HepG2 (cell line): ENCODE measurements around the gene ZSCAN21. TPM values are rescaled to one million over a fixed set of nuclear protein-coding genes. Genes with fewer than 3 reads are reported as not detected.
"Not testable (repeated sequence)": the region's sequence is repeated elsewhere in the genome, so short reads cannot be mapped to it uniquely, and the experiment has no call there.

Source experiments
- ATAC-seq: fragments of 200-7000 bp; cut with Tn5 transposase; 3 replicates; pipeline ENCODE4 v1.9.1; 2020; ENCODE audit warnings: mild to moderate bottlenecking, moderate library complexity
- BruUV-seq: library from RNA; stranded (reverse); fragments of 400-500 nt; replicated peaks from 2 replicates; lab custom pipeline; 2021; lab: Mats Ljungman, UMichigan
- CTCF ChIA-PET: fragments of 300-600 bp; formaldehyde crosslinking; extraction: SDS; loops from one replicate; lab custom pipeline; 2021; ENCODE audit warnings: low total read pairs, inconsistent platforms, low intra/inter-chr PET ratio; lab: Yijun Ruan, JAX
- POLR2A ChIA-PET: fragments of 350-600 bp; sonication (Branson Sonifier 250); formaldehyde crosslinking; loops from one replicate; lab custom pipeline; 2020; ENCODE audit warnings: antibody characterized with exemption, inconsistent platforms; lab: Yijun Ruan, JAX
- DNase-seq: peaks from one replicate; pipeline ENCODE4 v3.0.0-alpha.2; 2015; ENCODE audit warnings: low spot score
- FAIRE-seq: peaks from 3 replicates; lab custom pipeline; 2011; peaks lifted over from hg19 to GRCh38; lab: Jason Lieb, UNC
- H2AFZ ChIP-seq: one replicate; pipeline ENCODE4 v1.6.1; 2011; ENCODE audit warnings: low read length, inconsistent platforms
- H3K27ac ChIP-seq: fragments of 300-600 bp; 3 replicates; pipeline ENCODE4 v1.8.0; 2011; ENCODE audit warnings: mixed run types, mild to moderate bottlenecking, mixed read lengths, low read length, inconsistent platforms; ENCODE audit not compliant: insufficient read depth; ENCODE audit errors: extremely low read length
- H3K27me3 ChIP-seq, 2 experiments: fragments of 200-600 bp in 1 of 2; 2 replicates in 1 of 2; 3 replicates in 1 of 2; pipeline versions ENCODE4 v1.6.0 to v1.8.0; 2011; ENCODE audit warnings: low read length in 2 of 2, mild to moderate bottlenecking in 2 of 2, moderate library complexity in 2 of 2, inconsistent platforms in 1 of 2; ENCODE audit not compliant: insufficient read depth in 2 of 2, control insufficient read depth in 1 of 2
- H3K36me3 ChIP-seq, 2 experiments: fragments of 200-600 bp in 1 of 2; replicated peaks in 1 of 2; 2 replicates in 1 of 2; 3 replicates in 1 of 2; pipeline versions ENCODE4 v1.5.1 to v1.8.0; 2011; ENCODE audit warnings: low read length in 2 of 2, inconsistent platforms in 1 of 2; ENCODE audit not compliant: insufficient read depth in 2 of 2, control insufficient read depth in 1 of 2
- H3K4me1 ChIP-seq: 2 replicates; pipeline ENCODE4 v1.5.1; 2012; ENCODE audit warnings: low read length, inconsistent platforms; ENCODE audit not compliant: insufficient read depth
- H3K4me2 ChIP-seq: 2 replicates; pipeline ENCODE4 v1.6.0; 2011; ENCODE audit warnings: low read depth, low read length, inconsistent platforms
- H3K4me3 ChIP-seq, 3 experiments: fragments of 200-600 bp in 1 of 3; sonication (generic), shearing (Covaris generic) in 1 of 3; replicated peaks in 1 of 3; 2 replicates each; pipeline ENCODE4 v1.5.1; 2011 to 2016; ENCODE audit warnings: low read length in 3 of 3, inconsistent platforms in 2 of 3, low read depth in 2 of 3, mild to moderate bottlenecking in 2 of 3, control low read depth in 1 of 3, mixed read lengths in 1 of 3; ENCODE audit not compliant: insufficient read depth in 1 of 3
- H3K79me2 ChIP-seq: one replicate; pipeline ENCODE4 v1.6.1; 2011; ENCODE audit warnings: low read length, inconsistent platforms; ENCODE audit not compliant: insufficient read depth
- H3K9ac ChIP-seq: 2 replicates; pipeline ENCODE4 v1.6.0; 2011; ENCODE audit warnings: mild to moderate bottlenecking, low read depth, low read length, inconsistent platforms; ENCODE audit not compliant: insufficient read depth
- H3K9me3 ChIP-seq: 2 replicates; pipeline ENCODE4 v1.5.1; 2012; ENCODE audit warnings: mild to moderate bottlenecking, low read length
- H4K20me1 ChIP-seq: 2 replicates; pipeline ENCODE4 v1.6.0; 2011; ENCODE audit warnings: inconsistent platforms, mild to moderate bottlenecking, low read length, moderate library complexity; ENCODE audit not compliant: insufficient read depth
- CEBPG ChIP-seq: IDR thresholded peaks from 2 replicates; pipeline ENCODE4 v1.6.1; 2016
- EP300 ChIP-seq, 3 experiments: sonication (generic) in 1 of 3; formaldehyde crosslinking in 1 of 3; IDR thresholded peaks; 2 replicates each; pipeline versions ENCODE4 v1.5.1 to v1.6.1; 2011 to 2020; ENCODE audit warnings: low read depth in 2 of 3, low read length in 2 of 3, borderline replicate concordance in 1 of 3, improper control_type of control experiment in 1 of 3, mild to moderate bottlenecking in 1 of 3, missing genetic modification reagents in 1 of 3, moderate library complexity in 1 of 3
- KAT8 ChIP-seq: IDR thresholded peaks from 2 replicates; pipeline ENCODE4 v1.6.1; 2016; ENCODE audit warnings: missing genetic modification reagents, missing compliant biosample characterization
- NR2F6 ChIP-seq, 2 experiments: IDR thresholded peaks; 2 replicates each; pipeline ENCODE4 v1.6.1; 2016; ENCODE audit warnings: antibody characterized with exemption in 1 of 2, mild to moderate bottlenecking in 1 of 2
- RARA ChIP-seq: IDR thresholded peaks from 2 replicates; pipeline ENCODE4 v1.6.1; 2016; ENCODE audit warnings: missing genetic modification reagents, missing compliant biosample characterization
- RXRA ChIP-seq: sonication (generic); formaldehyde crosslinking; IDR thresholded peaks from 2 replicates; pipeline ENCODE4 v1.5.1; 2020; ENCODE audit warnings: missing genetic modification reagents
- SAP130 ChIP-seq: IDR thresholded peaks from 2 replicates; pipeline ENCODE4 v1.6.1; 2016; ENCODE audit warnings: low read depth
- TBX2 ChIP-seq: sonication (generic); formaldehyde crosslinking; IDR thresholded peaks from 2 replicates; pipeline ENCODE4 v1.5.0; 2020; ENCODE audit warnings: missing genetic modification reagents, mild to moderate bottlenecking, borderline replicate concordance
- TCF7 ChIP-seq: sonication (generic); IDR thresholded peaks from 2 replicates; pipeline ENCODE4 v1.6.1; 2016; ENCODE audit warnings: antibody characterized with exemption, low read depth
- ZNF878 ChIP-seq: sonication (generic); formaldehyde crosslinking; IDR thresholded peaks from 2 replicates; pipeline ENCODE4 v1.8.1; 2023; ENCODE audit warnings: mild to moderate bottlenecking, missing genetic modification reagents, moderate library complexity
- WGBS: methylation state at CpG from one replicate; pipeline ENCODE4 v1.1.6; 2017; ENCODE audit warnings: low lambda C conversion rate; 5-methylcytosine and 5-hydroxymethylcytosine counted together
- in situ Hi-C: cut with HindIII; loops from 2 replicates; pipeline ENCODE4 v1.10.0; 2017; ENCODE audit warnings: low pct_unique_long_range_greater_than_20kb; ENCODE audit not compliant: extremely low pct_ligation_motif_present
- intact Hi-C: fragments of 100-400 bp; cut with micrococcal nuclease; formaldehyde crosslinking; loops from one replicate; pipeline ENCODE4 v1.10.0; 2022; ENCODE audit not compliant: unreplicated experiment
- polyA plus RNA-seq, 8 experiments: library from polyadenylated mRNA; depleted of rRNA in 3 of 8; stranded (reverse) in 7 of 8; unstranded in 1 of 8; fragments of >200 nt; fragmentation: Illumina TruSeq in 4 of 8; extraction: Trizol in 4 of 8; gene quantifications; 2 replicates each; pipeline versions ENCODE4 v1.2.1 to v1.2.3, GENCODE V29; 2011 to 2016; ENCODE audit warnings: low read depth in 4 of 8, missing spikeins in 1 of 8, mixed read lengths in 1 of 8; ENCODE audit not compliant: insufficient read depth in 1 of 8
- total RNA-seq, 5 experiments: library from RNA; depleted of rRNA; stranded (reverse); fragments of >200 nt; fragmentation: Illumina TruSeq; extraction: Trizol; gene quantifications; 2 replicates each; pipeline ENCODE4 v1.2.3, GENCODE V29; 2016; ENCODE audit warnings: low read depth in 1 of 5
- TF ChIP-seq, protein P1 (sequence below): sonication (generic); formaldehyde crosslinking; IDR thresholded peaks from 2 replicates; pipeline ENCODE4 v1.4.0; 2020; ENCODE audit warnings: missing genetic modification reagents
- TF ChIP-seq, protein P2 (sequence below): sonication (generic); formaldehyde crosslinking; IDR thresholded peaks from 2 replicates; pipeline ENCODE4 v1.4.0; 2020; ENCODE audit warnings: missing genetic modification reagents, borderline replicate concordance
- TF ChIP-seq, protein P3 (sequence below): sonication (generic); IDR thresholded peaks from 2 replicates; pipeline ENCODE4 v1.6.1; 2016; ENCODE audit warnings: low read depth, borderline replicate concordance
- TF ChIP-seq, protein P4 (sequence below): sonication (generic); formaldehyde crosslinking; conservative IDR thresholded peaks from 2 replicates; pipeline ENCODE4 v1.8.1; 2023; ENCODE audit warnings: missing genetic modification reagents

ZSCAN21 gene
- total and polyA plus RNA-seq, 2 of the 13 experiments (the other 11 are each of a cell fraction or from before 2014, with no cell fraction given): 7.0 to 10.0 TPM

DNA sequence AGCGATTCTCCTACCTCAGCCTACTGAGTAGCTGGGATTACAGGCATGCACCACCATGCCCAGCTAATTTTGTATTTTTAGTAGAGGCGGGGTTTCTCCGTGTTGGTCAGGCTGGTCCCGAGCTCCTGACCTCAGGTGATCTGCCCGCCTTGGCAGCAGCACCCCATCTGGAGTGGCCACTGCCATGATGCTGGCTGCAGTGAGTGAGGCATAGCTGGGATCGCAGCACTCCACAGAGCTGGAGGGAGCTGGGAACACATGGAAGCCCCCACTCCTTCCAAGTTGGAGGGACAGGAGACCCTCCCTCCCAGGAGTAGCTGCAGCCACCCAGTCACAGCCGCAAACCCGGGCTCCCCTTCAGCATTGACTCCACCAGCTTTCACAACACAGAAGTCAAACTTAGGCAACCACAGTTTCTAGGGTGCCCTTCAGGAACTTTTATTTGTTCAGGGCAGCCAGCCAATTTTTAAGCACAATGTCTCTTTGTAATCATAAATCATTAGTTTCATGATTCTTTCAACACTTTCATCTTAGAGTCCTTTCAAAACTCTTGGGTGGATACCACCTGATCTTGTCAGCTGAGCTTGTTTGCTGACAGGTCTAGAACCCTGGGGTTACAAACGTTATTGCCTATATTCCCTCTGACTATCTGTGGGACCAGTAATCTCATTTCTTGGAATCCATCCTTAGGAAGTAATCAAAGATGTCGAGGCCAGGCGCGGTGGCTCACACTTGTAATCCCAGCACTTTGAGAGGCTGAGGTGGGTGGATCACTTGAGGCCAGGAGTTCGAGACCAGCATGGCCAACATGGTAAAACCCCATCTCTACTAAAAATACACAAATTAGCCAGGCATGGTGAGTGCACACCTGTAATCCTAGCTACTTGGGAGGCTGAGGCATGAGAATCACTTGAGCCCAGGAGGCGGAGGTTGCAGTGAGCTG, 36.9 kb upstream of the ZSCAN21 start:
- CTCF ChIA-PET, H3K27me3 ChIP-seq, H3K4me3 ChIP-seq, H3K36me3 ChIP-seq, BruUV-seq, H4K20me1 ChIP-seq, in situ Hi-C loops, H2AFZ ChIP-seq, H3K9me3 ChIP-seq: not testable (repeated sequence)
- WGBS: 40% methylated on average over 12 of the region's 14 CpGs
- ATAC-seq (peak; percentile 27), DNase-seq (peak; percentile 93), FAIRE-seq (peak; percentile 70)
- H3K4me2 ChIP-seq: peak overlapping the region; percentile 40; the same call in 1 of the 2 replicates
- intact Hi-C loops: loop anchor here (1.0 kb wide), 1 partner anchor 8 kb away; no protein-coding TSS in a partner anchor
- POLR2A ChIA-PET: interaction anchor here (1.0 to 6.6 kb wide), 5 partner anchors 10 to 93 kb away, joined by 4 to 212 read pairs (median 7); partner anchors contain the start of genes TRIM4 and ZSCAN21
- peaks cover 21% of the 10 kb centered on the region for H3K79me2 ChIP-seq
- H3K27ac ChIP-seq: peak overlapping the region; percentile 73
- peak overlapping the region; percentile 26; the same call in 1 of the 2 replicates for H3K9ac ChIP-seq
- peaks cover 82% of the 10 kb centered on the region for H3K4me1 ChIP-seq
- TF ChIP-seq TCF7 (peak; percentile 64; the same call in 1 of the 2 replicates), KAT8 (peak; percentile 50; the same call in 1 of the 2 replicates), SAP130 (CRISPR knock-in tag) (peak; percentile 36), EP300 (IDR thresholded peaks at IDR 0.05; ENCODE audit: low read depth in 2 of 2, low read length in 2 of 2) (peak in 1 of 2 experiments; percentile 84; a peak in 2 of 4 replicates), EP300 (CRISPR knock-in tag; IDR thresholded peaks at IDR 0.05; ENCODE audit: borderline replicate concordance) (peak; percentile 56; the same call in 1 of the 2 replicates), CEBPG (CRISPR knock-in tag) (peak; percentile 81), RXRA (CRISPR knock-in tag) (0 out of 2 replicates have a peak, but pooled peaks have one; percentile 19), RARA (CRISPR knock-in tag) (peak; percentile 73), TBX2 (CRISPR knock-in tag) (peak; percentile 78; the same call in 1 of the 2 replicates), NR2F6 (IDR thresholded peaks at IDR 0.05) (0 out of 2 replicates have a peak, but pooled peaks have one; percentile 10), NR2F6 (CRISPR knock-in tag; IDR thresholded peaks at IDR 0.05) (0 out of 2 replicates have a peak, but pooled peaks have one; percentile 33), ZNF878 (CRISPR knock-in tag) (0 out of 2 replicates have a peak, but pooled peaks have one; percentile 65)
- TF ChIP-seq, protein P1, sequence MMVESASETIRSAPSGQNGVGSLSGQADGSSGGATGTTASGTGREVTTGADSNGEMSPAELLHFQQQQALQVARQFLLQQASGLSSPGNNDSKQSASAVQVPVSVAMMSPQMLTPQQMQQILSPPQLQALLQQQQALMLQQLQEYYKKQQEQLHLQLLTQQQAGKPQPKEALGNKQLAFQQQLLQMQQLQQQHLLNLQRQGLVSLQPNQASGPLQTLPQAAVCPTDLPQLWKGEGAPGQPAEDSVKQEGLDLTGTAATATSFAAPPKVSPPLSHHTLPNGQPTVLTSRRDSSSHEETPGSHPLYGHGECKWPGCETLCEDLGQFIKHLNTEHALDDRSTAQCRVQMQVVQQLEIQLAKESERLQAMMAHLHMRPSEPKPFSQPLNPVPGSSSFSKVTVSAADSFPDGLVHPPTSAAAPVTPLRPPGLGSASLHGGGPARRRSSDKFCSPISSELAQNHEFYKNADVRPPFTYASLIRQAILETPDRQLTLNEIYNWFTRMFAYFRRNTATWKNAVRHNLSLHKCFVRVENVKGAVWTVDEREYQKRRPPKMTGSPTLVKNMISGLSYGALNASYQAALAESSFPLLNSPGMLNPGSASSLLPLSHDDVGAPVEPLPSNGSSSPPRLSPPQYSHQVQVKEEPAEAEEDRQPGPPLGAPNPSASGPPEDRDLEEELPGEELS (CRISPR knock-in tag): 0 out of 2 replicates have a peak, but pooled peaks have one; percentile 36
- TF ChIP-seq, protein P2, sequence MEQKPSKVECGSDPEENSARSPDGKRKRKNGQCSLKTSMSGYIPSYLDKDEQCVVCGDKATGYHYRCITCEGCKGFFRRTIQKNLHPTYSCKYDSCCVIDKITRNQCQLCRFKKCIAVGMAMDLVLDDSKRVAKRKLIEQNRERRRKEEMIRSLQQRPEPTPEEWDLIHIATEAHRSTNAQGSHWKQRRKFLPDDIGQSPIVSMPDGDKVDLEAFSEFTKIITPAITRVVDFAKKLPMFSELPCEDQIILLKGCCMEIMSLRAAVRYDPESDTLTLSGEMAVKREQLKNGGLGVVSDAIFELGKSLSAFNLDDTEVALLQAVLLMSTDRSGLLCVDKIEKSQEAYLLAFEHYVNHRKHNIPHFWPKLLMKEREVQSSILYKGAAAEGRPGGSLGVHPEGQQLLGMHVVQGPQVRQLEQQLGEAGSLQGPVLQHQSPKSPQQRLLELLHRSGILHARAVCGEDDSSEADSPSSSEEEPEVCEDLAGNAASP (CRISPR knock-in tag): 0 out of 2 replicates have a peak, but pooled peaks have one; percentile 48
- TF ChIP-seq, protein P3, sequence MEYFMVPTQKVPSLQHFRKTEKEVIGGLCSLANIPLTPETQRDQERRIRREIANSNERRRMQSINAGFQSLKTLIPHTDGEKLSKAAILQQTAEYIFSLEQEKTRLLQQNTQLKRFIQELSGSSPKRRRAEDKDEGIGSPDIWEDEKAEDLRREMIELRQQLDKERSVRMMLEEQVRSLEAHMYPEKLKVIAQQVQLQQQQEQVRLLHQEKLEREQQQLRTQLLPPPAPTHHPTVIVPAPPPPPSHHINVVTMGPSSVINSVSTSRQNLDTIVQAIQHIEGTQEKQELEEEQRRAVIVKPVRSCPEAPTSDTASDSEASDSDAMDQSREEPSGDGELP: peak; percentile 90; the same call in 1 of the 2 replicates
- TF ChIP-seq, protein P4, sequence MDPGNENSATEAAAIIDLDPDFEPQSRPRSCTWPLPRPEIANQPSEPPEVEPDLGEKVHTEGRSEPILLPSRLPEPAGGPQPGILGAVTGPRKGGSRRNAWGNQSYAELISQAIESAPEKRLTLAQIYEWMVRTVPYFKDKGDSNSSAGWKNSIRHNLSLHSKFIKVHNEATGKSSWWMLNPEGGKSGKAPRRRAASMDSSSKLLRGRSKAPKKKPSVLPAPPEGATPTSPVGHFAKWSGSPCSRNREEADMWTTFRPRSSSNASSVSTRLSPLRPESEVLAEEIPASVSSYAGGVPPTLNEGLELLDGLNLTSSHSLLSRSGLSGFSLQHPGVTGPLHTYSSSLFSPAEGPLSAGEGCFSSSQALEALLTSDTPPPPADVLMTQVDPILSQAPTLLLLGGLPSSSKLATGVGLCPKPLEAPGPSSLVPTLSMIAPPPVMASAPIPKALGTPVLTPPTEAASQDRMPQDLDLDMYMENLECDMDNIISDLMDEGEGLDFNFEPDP: 0 out of 2 replicates have a peak, but pooled peaks have one; percentile 41
